Lung (tissue), 12 donors: ENCODE measurements around the gene ASIC4. TPM values are rescaled to one million over a fixed set of nuclear protein-coding genes. Genes with fewer than 3 reads are reported as not detected.

Source experiments
- ATAC-seq: fragments of 200-7000 bp; cut with Tn5 transposase; one replicate; pipeline ENCODE4 v1.9.1; 2020; ENCODE audit warnings: moderate number of reproducible peaks; ENCODE audit not compliant: insufficient read depth, low FRiP score
- DNase-seq, 3 donors: peaks; one replicate each; pipeline ENCODE4 v3.0.0-alpha.2; 2013 to 2017
- H3K27ac ChIP-seq, 2 donors: one replicate each; pipeline ENCODE4 v1.5.1; 2013; ENCODE audit warnings: mild to moderate bottlenecking in 2 of 2, moderate library complexity in 2 of 2, control low read depth in 1 of 2, inconsistent platforms in 1 of 2, low read depth in 1 of 2, low read length in 1 of 2
- H3K27me3 ChIP-seq, 3 donors: one replicate each; pipeline ENCODE4 v1.5.1; 2013; ENCODE audit warnings: low read length in 2 of 3; ENCODE audit not compliant: control insufficient read depth in 3 of 3, insufficient read depth in 3 of 3
- H3K36me3 ChIP-seq, 4 donors: one replicate each; pipeline ENCODE4 v1.5.1; 2013; ENCODE audit warnings: low read length in 4 of 4, mild to moderate bottlenecking in 1 of 4, moderate library complexity in 1 of 4; ENCODE audit not compliant: control insufficient read depth in 4 of 4, insufficient read depth in 4 of 4
- H3K4me1 ChIP-seq, 5 donors: one replicate each; pipeline ENCODE4 v1.5.1; 2013; ENCODE audit warnings: low read length in 5 of 5, mild to moderate bottlenecking in 2 of 5, moderate library complexity in 1 of 5; ENCODE audit not compliant: control insufficient read depth in 5 of 5, insufficient read depth in 5 of 5
- H3K4me3 ChIP-seq: one replicate; pipeline ENCODE4 v1.5.1; 2013; ENCODE audit warnings: mild to moderate bottlenecking, control low read depth, moderate library complexity
- H3K9ac ChIP-seq, 2 donors: one replicate each; pipeline ENCODE4 v1.5.1; 2013; ENCODE audit warnings: low read length in 2 of 2, control low read depth in 1 of 2; ENCODE audit not compliant: insufficient read depth in 1 of 2
- H3K9me3 ChIP-seq, 4 donors: one replicate each; pipeline ENCODE4 v1.5.1; 2013; ENCODE audit warnings: low read length in 3 of 4, mild to moderate bottlenecking in 1 of 4, moderate library complexity in 1 of 4; ENCODE audit not compliant: control insufficient read depth in 4 of 4, insufficient read depth in 3 of 4
- WGBS, 2 donors: extraction: QIAGEN DNeasy Blood & Tissue Kit; methylation state at CpG; one replicate each; pipeline ENCODE4 v1.1.7; 2013; 5-methylcytosine and 5-hydroxymethylcytosine counted together
- polyA plus RNA-seq, 2 donors: library from polyadenylated mRNA; stranded (reverse); fragments of 200-250 nt; gene quantifications; one replicate each; pipeline ENCODE4 v1.2.1, GENCODE V29; 2013
- total RNA-seq, 2 donors: library from RNA; depleted of rRNA in 1 of 2; stranded (reverse); fragments of >200 nt in 1 of 2; gene quantifications; one replicate each; pipeline ENCODE4 v1.2.1, GENCODE V29; 2014 to 2021
- TF ChIP-seq, protein P1 (sequence below): IDR thresholded peaks from 2 replicates; pipeline ENCODE4 v1.5.1; 2012; ENCODE audit warnings: mild to moderate bottlenecking; ENCODE audit errors: control extremely low read depth, extremely low read depth
- donor health status: control.
- donor health status: control.
- donor health status: Bipolar disorder and iron deficiency.
- donor health status: healthy.
- donor health status: DM: yes; HTN: yes; CAD: no.

ASIC4 gene
- total and polyA plus RNA-seq, 4 donors, result 0.02 to 0.43 (median 0.14) TPM

DNA sequence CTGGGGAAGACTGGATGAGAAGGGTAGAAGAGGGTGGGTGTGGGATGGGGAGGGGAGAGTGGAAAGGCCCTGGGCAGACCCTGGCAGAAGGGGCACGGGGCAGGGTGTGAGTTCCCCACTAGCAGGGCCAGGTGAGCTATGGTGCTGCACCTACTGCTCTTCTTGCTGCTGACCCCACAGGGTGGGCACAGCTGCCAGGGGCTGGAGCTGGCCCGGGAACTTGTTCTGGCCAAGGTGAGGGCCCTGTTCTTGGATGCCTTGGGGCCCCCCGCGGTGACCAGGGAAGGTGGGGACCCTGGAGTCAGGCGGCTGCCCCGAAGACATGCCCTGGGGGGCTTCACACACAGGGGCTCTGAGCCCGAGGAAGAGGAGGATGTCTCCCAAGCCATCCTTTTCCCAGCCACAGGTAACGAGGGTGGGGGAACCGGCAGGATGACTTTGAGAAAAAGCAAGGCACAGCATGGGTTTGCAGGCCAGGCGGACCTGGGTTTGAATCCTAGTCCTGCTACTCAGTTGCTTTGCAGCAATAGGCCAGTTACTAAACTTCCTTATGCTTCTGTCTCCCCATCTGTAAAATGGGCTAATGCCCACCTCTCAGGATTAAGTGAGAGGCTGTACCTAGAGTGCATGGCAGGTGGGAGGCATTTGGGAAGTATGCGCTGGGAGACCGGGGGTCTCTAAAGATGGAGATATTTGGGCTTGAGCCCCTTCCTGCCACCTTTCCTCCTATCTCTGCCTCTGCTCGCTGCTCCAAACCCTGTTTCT lies 58.1 kb downstream of the ASIC4 start, which contains the start of gene INHA:
INHA (plus strand) TSS at position 74 of the 765 bp plus-strand sequence; CDS start at position 139, 65 bp downstream.
- Histone ChIP-seq H3K9me3 (no peaks in the 10 kb centered on the region), H3K4me3 (peak within 1 kb of the TSS; percentile 51), H3K27ac (peak within 1 kb of the TSS; percentile 35 to 95), H3K9ac (peak within 1 kb of the TSS in 1 of 2 donors; percentile 32), H3K27me3 (no peaks in the 10 kb centered on the region), H3K4me1 (peaks cover 0 to 33% (median 11%) of the 10 kb centered on the region in 5 donors), H3K36me3 (peaks cover 0 to 15% (median 5%) of the 10 kb centered on the region in 4 donors)
- 88 to 89% methylated on average over 12 to 13 of the region's 13 CpGs for WGBS, 2 donors
- DNase-seq (no peak), ATAC-seq (no peak)
- TF ChIP-seq, protein P1, sequence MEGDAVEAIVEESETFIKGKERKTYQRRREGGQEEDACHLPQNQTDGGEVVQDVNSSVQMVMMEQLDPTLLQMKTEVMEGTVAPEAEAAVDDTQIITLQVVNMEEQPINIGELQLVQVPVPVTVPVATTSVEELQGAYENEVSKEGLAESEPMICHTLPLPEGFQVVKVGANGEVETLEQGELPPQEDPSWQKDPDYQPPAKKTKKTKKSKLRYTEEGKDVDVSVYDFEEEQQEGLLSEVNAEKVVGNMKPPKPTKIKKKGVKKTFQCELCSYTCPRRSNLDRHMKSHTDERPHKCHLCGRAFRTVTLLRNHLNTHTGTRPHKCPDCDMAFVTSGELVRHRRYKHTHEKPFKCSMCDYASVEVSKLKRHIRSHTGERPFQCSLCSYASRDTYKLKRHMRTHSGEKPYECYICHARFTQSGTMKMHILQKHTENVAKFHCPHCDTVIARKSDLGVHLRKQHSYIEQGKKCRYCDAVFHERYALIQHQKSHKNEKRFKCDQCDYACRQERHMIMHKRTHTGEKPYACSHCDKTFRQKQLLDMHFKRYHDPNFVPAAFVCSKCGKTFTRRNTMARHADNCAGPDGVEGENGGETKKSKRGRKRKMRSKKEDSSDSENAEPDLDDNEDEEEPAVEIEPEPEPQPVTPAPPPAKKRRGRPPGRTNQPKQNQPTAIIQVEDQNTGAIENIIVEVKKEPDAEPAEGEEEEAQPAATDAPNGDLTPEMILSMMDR, result no peak

DNA sequence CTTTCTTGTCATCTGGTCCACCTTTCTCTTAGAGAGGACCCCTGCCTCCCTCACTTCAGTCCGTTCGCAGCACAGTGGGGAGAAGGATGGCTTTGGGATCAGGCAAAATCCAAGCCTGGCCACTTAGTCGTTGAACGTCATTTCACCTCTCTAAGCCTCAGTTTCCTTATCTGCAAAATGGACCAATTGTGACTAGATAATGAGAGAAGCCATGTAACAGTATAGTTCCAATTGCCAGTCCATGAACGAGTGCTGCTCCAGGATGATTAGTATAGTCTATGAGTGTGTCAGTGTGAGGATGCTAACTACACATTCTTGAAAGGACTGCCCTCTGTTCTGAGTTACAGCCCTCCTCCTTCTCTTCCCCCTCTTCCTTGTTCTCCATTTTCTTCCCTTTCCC lies 58.9 kb downstream of the ASIC4 start:
- H3K36me3 ChIP-seq, result peaks cover 0 to 10% (median 3%) of the 10 kb centered on the region in 4 donors
- DNase-seq (no peak), ATAC-seq (no peak)
- no peaks in the 10 kb centered on the region for H3K9me3 ChIP-seq
- no peaks in the 10 kb centered on the region for H3K27me3 ChIP-seq
- WGBS, 2 donors, result 84 to 90% methylated on average over 5 of the region's 5 CpGs
- peaks cover 0 to 34% (median 11%) of the 10 kb centered on the region in 5 donors for H3K4me1 ChIP-seq
- H3K27ac ChIP-seq, result no peak overlapping the region
- TF ChIP-seq, protein P1, result no peak
- H3K4me3 ChIP-seq, result no peak overlapping the region
- no peak overlapping the region for H3K9ac ChIP-seq

DNA sequence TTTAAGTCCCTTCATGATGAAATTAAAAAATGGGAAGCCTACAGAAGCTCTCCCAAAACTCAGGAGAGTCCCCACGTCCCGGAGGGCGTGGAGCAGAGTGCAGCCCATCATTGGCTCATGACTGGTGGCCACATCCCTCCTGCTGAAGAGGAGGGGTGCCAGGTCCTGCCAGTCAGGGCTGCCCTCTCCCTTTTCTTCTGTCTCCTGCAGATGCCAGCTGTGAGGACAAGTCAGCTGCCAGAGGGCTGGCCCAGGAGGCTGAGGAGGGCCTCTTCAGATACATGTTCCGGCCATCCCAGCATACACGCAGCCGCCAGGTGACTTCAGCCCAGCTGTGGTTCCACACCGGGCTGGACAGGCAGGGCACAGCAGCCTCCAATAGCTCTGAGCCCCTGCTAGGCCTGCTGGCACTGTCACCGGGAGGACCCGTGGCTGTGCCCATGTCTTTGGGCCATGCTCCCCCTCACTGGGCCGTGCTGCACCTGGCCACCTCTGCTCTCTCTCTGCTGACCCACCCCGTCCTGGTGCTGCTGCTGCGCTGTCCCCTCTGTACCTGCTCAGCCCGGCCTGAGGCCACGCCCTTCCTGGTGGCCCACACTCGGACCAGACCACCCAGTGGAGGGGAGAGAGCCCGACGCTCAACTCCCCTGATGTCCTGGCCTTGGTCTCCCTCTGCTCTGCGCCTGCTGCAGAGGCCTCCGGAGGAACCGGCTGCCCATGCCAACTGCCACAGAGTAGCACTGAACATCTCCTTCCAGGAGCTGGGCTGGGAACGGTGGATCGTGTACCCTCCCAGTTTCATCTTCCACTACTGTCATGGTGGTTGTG lies 60.4 kb downstream of the ASIC4 start:
- Histone ChIP-seq H3K4me1 (peaks cover 0 to 37% (median 13%) of the 10 kb centered on the region in 5 donors), H3K4me3 (no peak overlapping the region), H3K9me3 (no peaks in the 10 kb centered on the region), H3K27me3 (no peaks in the 10 kb centered on the region), H3K9ac (no peak overlapping the region), H3K36me3 (peaks cover 0 to 2% (median under 1%) of the 10 kb centered on the region in 4 donors), H3K27ac (no peak overlapping the region)
- ATAC-seq (no peak), DNase-seq (no peak)
- WGBS, 2 donors, result 82 to 86% methylated on average over 22 of the region's 22 CpGs
- TF ChIP-seq, protein P1, result no peak
